HG03354 (cell line): ENCODE results near the gene ULK4.

Source experiments
- ATAC-seq: cut with Tn5 transposase; IDR thresholded peaks from one replicate; pipeline ENCODE4 v1.9.1; 2021; ENCODE audit warnings: mild to moderate bottlenecking; ENCODE audit not compliant: unreplicated experiment, poor library complexity, severe bottlenecking

Gene ULK4

DNA sequence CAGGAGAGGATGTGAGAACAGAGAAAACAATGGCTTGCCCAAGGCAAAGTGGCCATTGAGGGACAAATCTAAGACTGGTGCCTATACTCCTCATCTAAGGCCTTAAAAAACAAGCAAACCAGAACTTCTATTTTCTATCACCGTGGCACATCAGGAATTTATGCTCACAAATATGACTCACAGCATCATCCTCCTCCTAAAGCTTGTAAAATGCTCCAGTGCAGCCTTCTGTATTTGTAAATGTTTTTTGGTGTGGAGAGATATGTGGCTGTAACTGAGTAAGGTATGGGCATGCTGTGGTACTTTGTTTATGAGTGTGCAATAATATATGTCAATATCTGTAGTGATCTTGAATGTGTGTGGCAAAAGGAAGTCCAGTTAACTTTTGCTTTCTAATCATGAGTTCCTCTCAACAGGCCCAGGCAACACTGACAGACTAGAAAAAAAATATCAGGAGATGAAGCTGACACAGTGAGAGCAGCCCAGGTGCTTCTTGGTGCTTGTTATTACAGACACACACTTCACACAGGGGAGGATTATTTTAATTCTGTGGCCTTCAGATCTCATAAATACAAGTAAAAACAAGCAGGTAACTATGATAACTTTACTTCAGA is 702.3 kb downstream of the ULK4 start:
- ATAC-seq = no peak

DNA sequence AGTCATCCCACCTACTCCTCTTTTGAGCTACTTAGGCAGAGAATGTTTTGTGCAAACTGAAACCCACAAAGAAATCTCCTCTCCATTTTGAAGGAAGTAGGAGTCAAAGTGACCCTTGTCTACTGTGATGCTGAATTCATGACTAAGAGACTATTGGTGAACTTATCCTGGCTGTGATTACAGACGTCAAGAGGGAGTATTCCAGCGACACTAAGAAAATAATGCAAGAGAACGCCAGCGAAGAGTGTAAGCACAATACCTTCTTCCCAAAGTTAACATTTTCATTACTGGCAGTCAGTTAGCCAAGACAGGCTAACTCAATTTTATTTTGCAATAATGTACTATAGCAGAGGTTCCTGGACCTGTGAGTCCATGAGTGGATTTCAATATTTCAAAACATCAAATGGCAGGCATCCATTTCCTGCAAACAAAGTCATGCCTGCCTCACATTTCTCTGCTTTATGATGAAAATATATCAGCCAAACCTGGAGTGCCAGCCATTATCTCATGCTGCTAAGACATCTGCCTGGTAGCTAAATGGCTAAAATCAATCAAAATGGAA is 703.6 kb downstream of the ULK4 start:
- no peak for ATAC-seq

DNA sequence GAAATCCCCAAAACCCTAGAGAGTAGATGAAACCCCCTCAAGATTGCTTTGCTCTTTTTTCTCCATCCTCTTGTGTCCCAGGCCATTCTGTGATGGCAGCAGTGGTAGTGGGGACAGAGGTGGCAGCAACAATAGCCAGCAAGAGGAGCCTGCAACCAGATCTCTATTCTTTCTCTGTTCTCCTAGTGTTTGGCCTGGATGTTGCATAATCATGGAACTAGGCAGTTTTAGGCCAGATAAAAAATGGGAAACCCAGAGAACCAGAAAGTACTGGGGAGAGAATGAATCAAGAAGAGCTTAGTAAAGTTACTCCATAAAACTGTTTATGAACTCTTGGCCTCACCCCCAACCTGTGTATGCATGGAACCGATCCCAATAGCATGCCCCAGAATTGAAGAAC is 710.3 kb downstream of the ULK4 start:
- no peak for ATAC-seq

DNA sequence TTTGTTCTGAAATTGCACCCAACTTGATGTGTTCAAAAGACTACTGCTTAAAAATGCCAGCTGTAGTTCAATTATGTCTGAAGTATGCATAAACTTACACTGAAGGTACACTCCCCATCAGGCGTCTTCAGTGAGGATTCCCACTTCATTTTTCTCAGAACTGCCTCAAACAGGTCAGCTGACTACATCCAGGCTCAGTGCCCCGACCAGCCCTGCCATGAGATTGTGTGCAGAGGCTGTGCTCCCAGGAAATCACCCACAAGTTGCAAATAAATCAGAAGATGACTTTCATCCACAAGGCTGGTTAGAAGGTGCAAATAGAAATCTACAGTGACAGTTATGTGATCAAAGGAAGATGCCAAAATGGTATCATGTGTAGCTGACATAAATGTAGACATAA is 711.1 kb downstream of the ULK4 start:
- ATAC-seq = no peak

DNA sequence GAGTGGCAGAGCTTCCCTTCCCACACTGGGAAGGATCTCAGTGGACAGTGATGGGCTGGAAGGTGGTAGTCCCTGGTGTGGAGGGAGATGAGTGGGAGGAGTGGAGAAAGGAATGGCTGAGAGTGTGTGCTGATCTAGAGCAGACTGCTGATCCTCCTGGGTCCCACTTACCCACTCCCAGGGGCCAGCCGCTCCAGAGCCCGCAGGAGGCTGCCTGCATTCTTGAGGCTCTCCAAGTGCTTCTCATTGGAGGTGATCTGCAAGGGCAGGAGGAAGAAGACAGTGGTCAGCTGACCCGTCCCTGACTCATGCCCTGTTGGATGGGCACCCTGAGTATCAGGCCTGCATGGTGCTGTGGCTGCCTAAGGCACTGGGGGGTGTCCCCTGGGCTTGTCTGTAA is 712.6 kb downstream of the ULK4 start:
- ATAC-seq = no peak

DNA sequence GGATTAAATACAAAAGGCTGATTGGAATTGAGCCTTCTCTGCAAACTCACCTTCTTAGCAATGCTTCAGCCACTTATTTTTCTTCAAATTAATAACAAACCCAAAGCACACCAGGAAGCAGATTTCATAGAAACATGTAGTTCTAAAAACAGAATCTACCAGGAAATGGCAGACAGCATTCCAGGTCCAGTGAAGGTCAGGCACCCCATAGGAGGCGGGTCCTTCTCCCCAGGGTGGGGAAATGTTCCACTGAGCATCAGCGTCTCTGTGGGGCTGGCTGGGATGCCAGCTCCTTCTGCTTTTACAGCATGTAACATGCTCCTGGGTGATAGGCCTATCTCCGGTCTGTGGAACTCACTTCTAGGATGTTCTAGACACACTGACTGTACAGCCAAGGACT is 713.4 kb downstream of the ULK4 start:
- ATAC-seq = no peak

DNA sequence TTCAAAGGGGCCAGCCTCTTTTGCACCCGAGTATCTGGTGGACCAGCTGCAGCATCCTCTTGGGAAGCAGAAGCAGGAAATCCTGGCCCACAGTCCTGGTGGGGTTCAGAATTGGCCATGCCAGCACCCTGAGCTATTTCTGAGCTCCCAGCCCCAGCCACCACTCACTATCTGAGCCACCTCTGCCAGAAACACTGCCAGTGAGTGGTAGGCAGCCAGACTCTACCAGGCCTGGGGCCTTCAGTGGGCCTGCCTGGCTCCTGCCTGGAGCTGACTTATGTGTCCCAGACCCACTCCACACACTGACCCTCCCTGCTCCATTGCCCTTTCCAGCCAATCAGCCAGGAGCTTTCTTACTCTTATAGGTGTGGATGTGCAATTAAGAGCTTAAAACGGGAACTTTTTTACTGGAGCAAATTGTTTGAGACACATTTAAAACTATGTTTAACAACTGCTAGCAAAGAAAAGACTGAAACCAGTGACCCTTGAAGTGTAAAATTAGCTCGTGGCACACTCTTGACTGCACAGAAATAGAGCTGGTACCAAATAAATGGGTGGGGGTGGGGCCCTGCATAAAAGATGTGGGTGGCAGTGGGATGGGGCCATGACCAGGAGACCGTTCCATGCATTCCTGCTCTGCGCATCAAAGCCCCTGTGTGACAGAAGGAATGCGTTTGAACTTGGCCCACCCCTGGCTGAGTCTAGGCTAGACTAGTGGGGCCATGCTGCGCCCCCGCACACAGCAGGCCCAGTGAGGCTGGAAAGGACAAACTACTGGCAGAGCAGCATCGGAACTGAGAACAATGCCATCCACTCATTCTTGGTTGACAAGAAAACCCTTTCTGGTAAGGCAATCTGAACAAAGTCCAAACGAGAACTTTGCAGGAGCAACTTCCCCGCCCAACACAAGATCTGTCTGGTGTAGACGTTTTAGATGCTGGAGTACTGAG is 714.6 kb downstream of the ULK4 start:
- no peak for ATAC-seq

DNA sequence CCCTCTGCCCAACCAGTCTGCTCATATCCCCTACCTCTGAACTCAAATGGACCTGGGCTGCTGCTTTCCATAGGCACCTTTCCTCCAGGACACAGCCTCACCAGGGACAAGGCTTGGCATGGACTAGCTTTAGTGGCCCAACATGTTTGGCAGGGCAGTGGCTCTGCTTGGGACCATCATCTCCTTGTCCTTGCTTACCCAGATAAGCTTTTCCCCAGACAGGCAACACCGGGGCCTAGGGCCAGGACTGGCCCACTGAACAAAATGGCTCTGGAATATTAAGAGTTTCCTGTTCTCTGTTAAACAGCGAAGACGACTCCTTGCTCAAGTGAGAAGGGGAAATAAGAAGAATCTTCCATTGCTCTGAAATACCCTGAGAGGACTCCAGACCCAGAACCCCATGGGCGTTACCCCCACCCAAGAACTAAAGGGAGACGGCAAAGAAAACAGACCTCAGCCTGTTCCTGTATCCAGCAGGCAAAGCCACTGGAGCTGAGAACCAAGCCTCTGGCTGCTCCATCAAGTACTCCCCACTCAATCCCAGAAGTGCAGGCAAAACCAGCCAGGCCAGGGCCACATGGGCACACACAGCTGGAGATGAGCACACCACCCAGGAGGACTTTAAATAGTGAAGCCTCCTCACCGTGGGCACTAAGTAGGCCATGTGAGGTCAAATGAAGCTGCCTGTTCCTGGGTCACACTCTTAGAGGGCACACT is 717.1 kb downstream of the ULK4 start:
- ATAC-seq = no peak

DNA sequence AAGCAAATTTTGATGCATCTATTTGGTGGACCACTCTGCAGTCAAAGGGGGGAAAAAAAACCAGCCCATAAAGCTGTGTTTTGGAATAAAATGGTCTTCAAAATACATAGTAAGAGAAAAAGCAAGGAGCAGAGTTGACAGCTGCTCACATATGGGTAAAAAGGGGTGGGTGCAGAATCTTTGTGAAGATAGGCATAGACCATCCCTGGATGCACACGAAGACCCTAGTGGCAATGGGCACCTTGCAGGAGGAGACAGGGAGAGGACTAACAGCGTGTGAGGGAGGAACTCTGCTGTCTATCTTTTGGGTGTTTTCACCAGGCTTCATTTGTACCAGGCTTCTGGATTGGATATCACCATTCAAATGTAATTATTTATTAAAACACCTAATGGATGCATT is 718.7 kb downstream of the ULK4 start:
- ATAC-seq = no peak

DNA sequence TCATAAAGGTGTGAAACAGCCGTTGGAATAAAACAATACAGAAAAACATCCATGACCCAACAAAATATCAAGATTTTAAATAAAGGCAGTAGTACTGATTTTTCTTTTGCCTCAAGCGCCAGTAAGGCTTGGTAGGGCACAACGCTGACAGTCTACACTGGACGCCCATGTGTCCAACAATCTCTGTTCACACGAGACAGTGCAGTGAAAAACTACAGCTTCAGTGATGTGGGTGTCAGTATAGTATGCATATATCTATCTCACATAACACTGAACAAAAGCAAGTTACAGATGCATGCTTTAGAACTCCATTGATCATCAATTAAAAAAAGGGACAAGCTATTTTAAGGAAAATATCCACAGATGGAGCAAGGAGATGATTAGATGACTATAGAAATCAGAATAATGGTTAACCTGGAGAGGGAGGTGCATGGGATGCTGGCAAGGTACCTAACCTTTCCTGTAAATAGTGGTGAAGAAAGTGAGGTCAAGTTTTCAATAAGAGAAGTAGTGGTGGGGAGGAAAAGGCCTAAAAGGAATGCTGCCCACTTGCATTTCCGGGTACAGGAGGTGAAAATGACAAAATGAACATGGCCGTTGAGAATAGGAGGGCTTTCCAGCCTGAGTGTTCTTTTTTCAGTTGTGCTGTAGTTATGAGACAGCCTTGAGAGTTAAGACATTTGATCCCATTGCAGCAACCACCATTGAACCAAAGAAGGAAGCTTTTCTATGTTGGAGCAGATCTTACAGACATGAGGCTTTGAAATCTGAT is 719.9 kb downstream of the ULK4 start:
- no peak for ATAC-seq

DNA sequence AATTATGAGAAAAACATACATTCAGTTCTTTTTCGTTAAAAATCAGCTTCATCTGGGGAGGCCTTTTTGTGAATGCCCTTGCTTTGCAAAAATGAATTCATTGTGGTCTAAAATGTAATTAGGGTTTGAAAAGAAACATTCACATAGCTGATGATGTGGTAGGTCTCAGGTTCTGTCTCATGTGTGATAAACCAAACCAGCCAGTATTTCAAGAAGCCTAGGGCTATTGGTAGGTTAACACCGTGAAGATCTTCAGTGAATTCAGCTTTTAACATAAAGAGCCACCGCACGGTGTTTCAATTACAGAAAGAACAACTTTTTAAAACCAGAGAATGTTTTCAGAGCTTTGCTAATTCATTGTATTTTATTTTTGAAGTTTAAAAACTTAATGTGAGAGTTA is 720.7 kb downstream of the ULK4 start:
- ATAC-seq = no peak

DNA sequence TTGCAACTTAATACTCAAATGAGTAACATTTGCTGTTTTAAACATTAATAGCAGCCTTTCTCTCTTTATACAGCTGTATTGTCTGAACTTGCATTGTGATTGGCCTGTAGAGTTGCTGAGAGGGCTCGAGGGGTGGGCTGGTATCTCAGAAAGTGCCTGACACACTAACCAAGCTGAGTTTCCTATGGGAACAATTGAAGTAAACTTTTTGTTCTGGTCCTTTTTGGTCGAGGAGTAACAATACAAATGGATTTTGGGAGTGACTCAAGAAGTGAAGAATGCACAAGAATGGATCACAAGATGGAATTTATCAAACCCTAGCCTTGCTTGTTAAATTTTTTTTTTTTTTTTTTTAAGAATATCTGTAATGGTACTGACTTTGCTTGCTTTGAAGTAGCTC is 722.3 kb downstream of the ULK4 start:
- no peak for ATAC-seq

DNA sequence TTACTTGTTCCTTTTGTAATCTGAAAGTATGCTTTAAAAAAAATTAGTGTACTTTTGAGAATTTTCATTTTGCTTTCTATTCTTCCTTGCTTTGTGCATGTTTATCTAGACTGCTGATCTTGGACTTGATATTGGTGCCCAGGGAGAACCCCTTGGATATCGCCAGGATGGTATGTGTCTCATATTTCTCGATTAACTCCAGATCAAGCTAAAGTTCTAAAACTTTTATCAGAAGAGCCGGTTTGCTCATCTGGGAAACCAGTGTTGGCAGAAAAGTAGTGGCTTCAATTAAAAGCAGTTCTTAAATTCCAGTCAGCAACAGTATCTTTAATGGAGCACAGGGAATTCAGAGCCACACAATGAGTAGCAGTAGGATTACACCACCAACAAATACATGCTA is 724.0 kb downstream of the ULK4 start:
- ATAC-seq = no peak

DNA sequence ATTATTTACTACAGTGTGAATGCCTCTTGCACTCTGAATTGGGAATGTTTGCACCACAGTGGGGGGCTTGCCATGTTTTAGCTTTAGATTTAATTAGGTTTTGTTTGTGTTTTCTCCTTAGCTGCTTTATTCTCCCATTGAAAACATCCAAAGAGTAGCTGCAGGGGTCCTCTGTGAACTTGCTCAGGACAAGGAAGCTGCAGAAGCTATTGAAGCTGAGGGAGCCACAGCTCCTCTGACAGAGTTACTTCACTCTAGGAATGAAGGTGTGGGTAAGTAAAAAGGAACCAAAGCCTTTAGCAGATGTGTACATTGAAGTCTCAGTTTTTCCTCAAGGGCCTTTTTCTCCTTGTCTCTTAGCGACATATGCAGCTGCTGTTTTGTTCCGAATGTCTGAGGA is 725.7 kb downstream of the ULK4 start:
- no peak for ATAC-seq

DNA sequence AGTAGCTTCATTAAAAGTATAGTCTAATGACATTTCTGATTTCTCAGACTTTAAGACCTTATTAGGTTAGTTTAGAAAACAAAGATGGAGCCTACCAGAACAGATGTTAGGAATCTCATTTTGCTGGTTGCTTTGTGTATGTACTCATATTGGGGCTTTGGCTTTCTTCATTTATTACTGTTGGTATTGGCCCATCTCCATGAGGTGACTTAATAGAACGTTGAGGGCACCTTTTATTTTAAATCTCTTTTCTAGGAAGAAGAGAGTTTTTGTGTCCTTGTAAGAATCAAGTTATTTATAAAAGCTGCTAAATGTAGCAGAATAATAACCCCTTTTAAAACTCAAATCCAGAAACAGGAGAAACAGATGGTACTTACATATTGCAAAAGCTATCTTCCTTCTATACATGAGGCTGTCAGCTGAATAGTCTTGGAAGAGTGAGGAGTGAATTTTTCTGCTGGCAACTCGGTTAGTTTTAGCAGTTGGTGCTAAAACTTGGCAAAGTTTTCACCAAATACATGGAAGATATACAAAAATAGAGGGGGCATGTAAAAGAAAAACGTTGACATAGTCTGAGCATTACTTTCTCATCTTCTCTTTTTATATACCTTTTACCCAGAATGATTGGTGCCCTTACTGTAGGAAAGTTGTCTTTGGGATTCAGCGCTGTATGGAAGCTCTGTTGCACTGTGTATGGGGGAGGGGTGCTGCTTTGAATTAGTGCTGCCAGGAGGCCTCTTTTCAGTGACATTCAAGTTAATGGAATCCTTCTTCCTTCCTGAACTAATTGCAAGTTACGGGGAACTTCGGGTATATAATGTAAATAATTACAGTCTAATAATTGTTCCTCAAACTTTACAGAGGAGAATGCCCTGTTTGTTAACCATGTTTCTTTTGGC is 726.8 kb downstream of the ULK4 start:
- ATAC-seq = no peak

DNA sequence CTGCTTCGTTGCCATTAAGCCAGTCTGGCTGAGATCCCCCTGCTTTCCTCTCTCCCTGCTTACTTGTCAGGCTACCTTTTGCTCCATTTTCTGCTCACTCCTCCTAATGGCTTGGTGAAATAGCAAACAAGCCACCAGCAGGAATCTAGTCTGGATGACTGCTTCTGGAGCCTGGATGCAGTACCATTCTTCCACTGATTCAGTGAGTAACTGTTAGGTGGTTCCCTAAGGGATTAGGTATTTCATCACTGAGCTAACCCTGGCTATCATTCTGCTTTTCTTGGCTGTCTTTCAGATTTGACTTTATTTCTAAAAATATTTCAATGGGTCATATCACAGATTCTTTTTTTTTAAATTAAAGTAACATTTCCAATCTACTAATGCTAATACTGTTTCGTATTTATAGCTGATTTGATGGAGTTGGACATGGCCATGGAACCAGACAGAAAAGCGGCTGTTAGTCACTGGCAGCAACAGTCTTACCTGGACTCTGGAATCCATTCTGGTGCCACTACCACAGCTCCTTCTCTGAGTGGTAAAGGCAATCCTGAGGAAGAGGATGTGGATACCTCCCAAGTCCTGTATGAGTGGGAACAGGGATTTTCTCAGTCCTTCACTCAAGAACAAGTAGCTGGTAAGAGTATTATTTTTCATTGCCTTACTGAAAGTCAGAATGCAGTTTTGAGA is 737.6 kb downstream of the ULK4 start:
- no peak for ATAC-seq

DNA sequence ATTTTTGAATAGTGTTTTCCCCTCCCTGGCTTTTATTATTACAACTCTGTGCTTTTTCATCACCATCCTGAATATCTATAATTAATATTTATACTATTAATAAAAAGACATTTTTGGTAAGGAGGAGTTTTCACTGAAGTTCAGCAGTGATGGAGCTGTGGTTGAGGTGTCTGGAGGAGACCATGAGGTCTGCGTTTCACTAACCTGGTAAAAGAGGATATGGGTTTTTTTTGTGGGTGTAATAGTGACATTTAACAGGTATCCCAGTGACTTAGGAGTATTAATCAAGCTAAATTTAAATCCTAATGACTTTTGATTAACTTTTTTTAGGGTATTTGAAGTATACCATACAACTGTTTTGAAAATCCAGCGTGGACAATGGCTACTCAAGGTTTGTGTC is 738.2 kb downstream of the ULK4 start:
- no peak for ATAC-seq

DNA sequence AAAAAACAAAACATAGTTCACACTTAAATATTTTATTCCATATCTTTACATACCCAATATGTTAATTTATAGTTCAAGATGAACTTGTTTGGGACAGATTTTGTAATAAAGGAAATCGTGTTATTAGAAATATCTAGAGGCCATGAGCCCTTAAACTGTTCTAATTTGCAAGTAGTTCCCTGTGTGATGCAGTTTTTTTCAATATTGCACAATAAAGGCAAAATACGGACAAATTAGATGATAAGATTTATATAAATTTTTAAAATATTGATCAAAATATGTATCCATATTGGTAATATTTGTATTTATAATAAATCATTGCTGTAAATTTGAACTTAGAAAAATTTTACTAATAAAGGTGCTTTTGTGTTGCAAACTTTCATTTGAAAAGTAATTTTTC is 738.8 kb downstream of the ULK4 start:
- ATAC-seq = no peak
